ENCODE results near the gene NAPSA. TPM values are rescaled to one million over a fixed set of nuclear protein-coding genes. Genes with fewer than 3 reads are reported as not detected.

The NAPSA gene
- total RNA-seq, 1 donor from 2014 or later: 2.3 TPM

- no peak for DNase-seq (ENCODE audit: extremely low spot score, unreplicated experiment)
Observed at GRCh38 chr19:50315773-50316448, 49.5 kb downstream of the NAPSA start.

GRCh38 chr19:50314724-50315708 is 50.4 kb downstream of the NAPSA start:
- Mint-ChIP-seq H3K36me3 (no peaks in the 10 kb centered on the region), H3K9me3 (no peaks in the 10 kb centered on the region), H3K4me1 (ENCODE audit: unreplicated experiment) (peaks cover 5% of the 10 kb centered on the region), H3K27me3 (peaks cover 74% of the 10 kb centered on the region), H3K27ac (peak overlapping the region; percentile 55), H3K4me3 (peak overlapping the region; percentile 84)
- no peak for DNase-seq (ENCODE audit: extremely low spot score, unreplicated experiment)
- no peak for TF ChIP-seq CTCF (conservative IDR thresholded peaks at IDR 0.05)

More at GRCh38 chr19:50315773-50316448, 49.5 kb downstream of the NAPSA start:
- no peaks in the 10 kb centered on the region for H3K9me3 Mint-ChIP-seq
- H3K36me3 Mint-ChIP-seq: no peaks in the 10 kb centered on the region
- peak overlapping the region; percentile 51 for H3K27ac Mint-ChIP-seq
- peaks cover 5% of the 10 kb centered on the region for H3K4me1 Mint-ChIP-seq (ENCODE audit: unreplicated experiment)
- H3K4me3 Mint-ChIP-seq: peak overlapping the region; percentile 84
- peak; percentile 34 for TF ChIP-seq CTCF (conservative IDR thresholded peaks at IDR 0.05)
- peaks cover 65% of the 10 kb centered on the region for H3K27me3 Mint-ChIP-seq

GRCh38 chr19:50313812-50314536 is 51.5 kb downstream of the NAPSA start:
- Mint-ChIP-seq H3K27me3 (peaks cover 74% of the 10 kb centered on the region), H3K36me3 (no peaks in the 10 kb centered on the region), H3K4me1 (ENCODE audit: unreplicated experiment) (peaks cover 5% of the 10 kb centered on the region), H3K27ac (peak overlapping the region; percentile 31), H3K4me3 (peak overlapping the region; percentile 75), H3K9me3 (no peaks in the 10 kb centered on the region)
- TF ChIP-seq CTCF (conservative IDR thresholded peaks at IDR 0.05): no peak
- DNase-seq (ENCODE audit: extremely low spot score, unreplicated experiment): no peak

GRCh38 chr19:50312967-50313811 is 52.2 kb downstream of the NAPSA start:
- H3K4me3 Mint-ChIP-seq: peak overlapping the region; percentile 75
- peak overlapping the region; percentile 31 for H3K27ac Mint-ChIP-seq
- H3K4me1 Mint-ChIP-seq (ENCODE audit: unreplicated experiment): peaks cover 5% of the 10 kb centered on the region
- H3K27me3 Mint-ChIP-seq: peaks cover 81% of the 10 kb centered on the region
- TF ChIP-seq CTCF (conservative IDR thresholded peaks at IDR 0.05): no peak
- H3K36me3 Mint-ChIP-seq: peaks cover 4% of the 10 kb centered on the region
- H3K9me3 Mint-ChIP-seq: no peaks in the 10 kb centered on the region
- DNase-seq (ENCODE audit: extremely low spot score, unreplicated experiment): no peak
